ENCODE measurements around the gene HOXD8. TPM values are rescaled to one million over a fixed set of nuclear protein-coding genes. Genes with fewer than 3 reads are reported as not detected.

The HOXD8 gene
- total and polyA plus RNA-seq, 9 of the 15 experiments (the other 6 are each of a cell fraction or from before 2014, with no cell fraction given), result 0.04 to 0.15 TPM; not detected in 7

GRCh38 chr2:176080540-176081375 is 48.7 kb upstream of the HOXD8 start (continued):
- TF ChIP-seq MAX (CRISPR knock-in tag; IDR thresholded peaks at IDR 0.05) (peak; percentile 62), MGA (IDR thresholded peaks at IDR 0.05) (peak; percentile 85), ZBTB33 (CRISPR knock-in tag; IDR thresholded peaks at IDR 0.05) (peak; percentile 85), SUPT5H (IDR thresholded peaks at IDR 0.05) (no peak), SLC30A9 (CRISPR knock-in tag; IDR thresholded peaks at IDR 0.05) (no peak), USF2 (CRISPR knock-in tag; IDR thresholded peaks at IDR 0.05) (0 out of 2 replicates have a peak, but pooled peaks have one; percentile 26), HLTF (IDR thresholded peaks at IDR 0.05) (no peak), L3MBTL2 (IDR thresholded peaks at IDR 0.05) (peak; percentile 94), CREB3L1 (IDR thresholded peaks at IDR 0.05; ENCODE audit: borderline replicate concordance, low read depth) (0 out of 2 replicates have a peak, but pooled peaks have one; percentile 11), GABPA (tag; conservative IDR thresholded peaks at IDR 0.05; ENCODE audit: low read depth) (peak; percentile 55; the same call in 1 of the 2 replicates)

All from K562 (cell line).